Stimulated activated naive CD8-positive, alpha-beta T cell treated with anti-CD3 and anti-CD28 coated beads, Interleukin-15, amount 100 ng/mL, for 72 hours (primary cell): ENCODE results near the gene LTBP2.

Experiments
- ATAC-seq: fragments of 150-1000 bp; cut with Tn5 transposase; 2 replicates; pipeline ENCODE4 v1.10.0; 2021; ENCODE audit warnings: mild to moderate bottlenecking, moderate library complexity
- DNase-seq, 2 donors: peaks; one replicate each; pipeline ENCODE4 v3.0.0; 2021 to 2022
- H3K27ac Mint-ChIP-seq, 2 donors: one replicate each; pipeline ENCODE4 v1.8.0; 2022; ENCODE audit warnings: mild to moderate bottlenecking in 2 of 2, mixed read lengths in 2 of 2, moderate library complexity in 2 of 2
- H3K27me3 Mint-ChIP-seq: one replicate; pipeline ENCODE4 v1.8.0; 2022; ENCODE audit warnings: mixed read lengths
- H3K4me1 Mint-ChIP-seq: one replicate; pipeline ENCODE4 v1.8.0; 2022; ENCODE audit warnings: mild to moderate bottlenecking, mixed read lengths
- H3K4me3 Mint-ChIP-seq, 2 donors: one replicate each; pipeline ENCODE4 v1.8.0; 2022; ENCODE audit warnings: mild to moderate bottlenecking in 2 of 2, mixed read lengths in 2 of 2, moderate library complexity in 1 of 2
- H3K9me3 Mint-ChIP-seq, 2 donors: one replicate each; pipeline ENCODE4 v1.8.0; 2022; ENCODE audit warnings: mixed read lengths in 2 of 2

LTBP2 gene

GRCh38 chr14:74621556-74621955 is 9.5 kb upstream of the LTBP2 start:
- H3K4me3 Mint-ChIP-seq = no peak overlapping the region

GRCh38 chr14:74620923-74621322 is 8.9 kb upstream of the LTBP2 start:
- DNase-seq = no peak
- Mint-ChIP-seq H3K4me3 (no peak overlapping the region), H3K27me3 (peaks cover 5% of the 10 kb centered on the region), H3K27ac (peak overlapping the region in 1 of 2 donors; percentile 63), H3K9me3 (no peaks in the 10 kb centered on the region), H3K4me1 (peaks cover 57% of the 10 kb centered on the region)
- no peak for ATAC-seq

More at GRCh38 chr14:74621556-74621955, 9.5 kb upstream of the LTBP2 start:
- Mint-ChIP-seq H3K27me3 (no peaks in the 10 kb centered on the region), H3K4me1 (peaks cover 53% of the 10 kb centered on the region), H3K27ac (no peak overlapping the region), H3K9me3 (no peaks in the 10 kb centered on the region)
- DNase-seq (no peak), ATAC-seq (no peak)

DNA sequence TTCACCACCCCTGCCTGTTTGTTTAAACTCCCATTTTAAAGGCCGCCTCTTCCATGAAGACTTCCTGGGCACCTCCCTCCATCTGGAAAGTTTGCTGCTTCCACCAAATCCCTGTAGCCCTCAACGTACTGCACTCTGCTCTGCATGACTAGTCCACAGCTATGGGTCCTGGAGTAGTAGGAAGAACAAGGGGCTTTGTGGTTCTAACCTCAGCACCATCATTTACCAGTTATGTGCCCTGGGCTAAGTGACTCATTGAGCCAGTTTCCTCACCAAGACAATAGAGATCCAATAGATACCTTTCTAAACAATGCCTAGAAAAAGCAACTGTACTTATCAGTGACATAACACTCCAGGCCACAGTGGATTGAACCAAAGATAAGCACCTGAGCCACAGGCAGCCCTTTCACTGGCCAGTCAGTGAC is 8.5 kb upstream of the LTBP2 start:
- Mint-ChIP-seq H3K27ac (peak overlapping the region in 1 of 2 donors; percentile 77), H3K4me3 (peak overlapping the region; percentile 58 to 65), H3K27me3 (peaks cover 9% of the 10 kb centered on the region), H3K9me3 (no peaks in the 10 kb centered on the region), H3K4me1 (peaks cover 58% of the 10 kb centered on the region)
- ATAC-seq (peak; percentile 90), DNase-seq (peak; percentile 32 to 83)

- ATAC-seq (no peak), DNase-seq (no peak)
- H3K4me3 Mint-ChIP-seq = peak overlapping the region in 1 of 2 donors; percentile 58
- peaks cover 16% of the 10 kb centered on the region for H3K27me3 Mint-ChIP-seq
- no peaks in the 10 kb centered on the region for H3K9me3 Mint-ChIP-seq
- peaks cover 67% of the 10 kb centered on the region for H3K4me1 Mint-ChIP-seq
- peak overlapping the region in 1 of 2 donors; percentile 16 for H3K27ac Mint-ChIP-seq
Observed at GRCh38 chr14:74619672-74620131, 7.7 kb upstream of the LTBP2 start.

GRCh38 chr14:74618078-74618952 is 6.3 kb upstream of the LTBP2 start:
- ATAC-seq (peak; percentile 86), DNase-seq (peak; percentile 65 to 86)
- peak overlapping the region; percentile 30 to 44 for H3K27ac Mint-ChIP-seq
- peaks cover 30% of the 10 kb centered on the region for H3K27me3 Mint-ChIP-seq
- peak overlapping the region; percentile 56 to 59 for H3K4me3 Mint-ChIP-seq
- H3K9me3 Mint-ChIP-seq = no peaks in the 10 kb centered on the region
- H3K4me1 Mint-ChIP-seq = peaks cover 80% of the 10 kb centered on the region

GRCh38 chr14:74616996-74617700 is 5.1 kb upstream of the LTBP2 start:
- H3K4me1 Mint-ChIP-seq = peaks cover 82% of the 10 kb centered on the region
- H3K27me3 Mint-ChIP-seq = peaks cover 33% of the 10 kb centered on the region
- H3K9me3 Mint-ChIP-seq = no peaks in the 10 kb centered on the region
- H3K4me3 Mint-ChIP-seq = no peak overlapping the region
- DNase-seq (no peak), ATAC-seq (no peak)
- no peak overlapping the region for H3K27ac Mint-ChIP-seq

GRCh38 chr14:74616507-74616906 is 4.5 kb upstream of the LTBP2 start:
- no peak overlapping the region for H3K4me3 Mint-ChIP-seq
- peaks cover 37% of the 10 kb centered on the region for H3K27me3 Mint-ChIP-seq
- no peak for DNase-seq
- no peak overlapping the region for H3K27ac Mint-ChIP-seq
- peaks cover 85% of the 10 kb centered on the region for H3K4me1 Mint-ChIP-seq
- ATAC-seq = no peak
- no peaks in the 10 kb centered on the region for H3K9me3 Mint-ChIP-seq

DNA sequence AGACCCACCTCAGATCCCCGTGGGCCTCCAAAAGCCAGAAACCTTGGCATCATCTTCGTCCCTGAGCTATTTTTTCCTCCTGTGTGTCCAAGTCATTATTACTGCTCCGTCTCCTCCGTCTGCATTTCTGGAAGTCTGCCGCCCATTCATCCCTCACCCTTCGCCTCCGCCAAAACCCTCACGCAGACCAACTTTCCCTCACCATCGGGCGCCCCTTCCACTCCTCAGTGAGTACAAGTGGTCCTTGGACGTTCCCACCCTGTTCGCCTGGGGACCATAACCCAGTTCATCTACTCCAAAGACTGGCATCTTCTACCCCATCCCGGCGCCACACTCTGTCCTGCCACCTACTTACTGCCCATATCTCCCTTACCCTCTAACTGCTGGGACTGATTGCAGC is 3.7 kb upstream of the LTBP2 start:
- H3K4me3 Mint-ChIP-seq = no peak overlapping the region
- no peak for DNase-seq

GRCh38 chr14:74614508-74615495 is 2.8 kb upstream of the LTBP2 start:
- no peak overlapping the region for H3K27ac Mint-ChIP-seq
- H3K27me3 Mint-ChIP-seq = peaks cover 53% of the 10 kb centered on the region
- H3K4me3 Mint-ChIP-seq = no peak overlapping the region
- ATAC-seq (no peak), DNase-seq (no peak)
- H3K4me1 Mint-ChIP-seq = peaks cover 70% of the 10 kb centered on the region
- no peaks in the 10 kb centered on the region for H3K9me3 Mint-ChIP-seq

More for the DNA sequence above, 3.7 kb upstream of the LTBP2 start:
- Mint-ChIP-seq H3K27me3 (peaks cover 44% of the 10 kb centered on the region), H3K27ac (peak overlapping the region in 1 of 2 donors; percentile 43), H3K4me1 (peaks cover 79% of the 10 kb centered on the region), H3K9me3 (no peaks in the 10 kb centered on the region)
- ATAC-seq = no peak

DNA sequence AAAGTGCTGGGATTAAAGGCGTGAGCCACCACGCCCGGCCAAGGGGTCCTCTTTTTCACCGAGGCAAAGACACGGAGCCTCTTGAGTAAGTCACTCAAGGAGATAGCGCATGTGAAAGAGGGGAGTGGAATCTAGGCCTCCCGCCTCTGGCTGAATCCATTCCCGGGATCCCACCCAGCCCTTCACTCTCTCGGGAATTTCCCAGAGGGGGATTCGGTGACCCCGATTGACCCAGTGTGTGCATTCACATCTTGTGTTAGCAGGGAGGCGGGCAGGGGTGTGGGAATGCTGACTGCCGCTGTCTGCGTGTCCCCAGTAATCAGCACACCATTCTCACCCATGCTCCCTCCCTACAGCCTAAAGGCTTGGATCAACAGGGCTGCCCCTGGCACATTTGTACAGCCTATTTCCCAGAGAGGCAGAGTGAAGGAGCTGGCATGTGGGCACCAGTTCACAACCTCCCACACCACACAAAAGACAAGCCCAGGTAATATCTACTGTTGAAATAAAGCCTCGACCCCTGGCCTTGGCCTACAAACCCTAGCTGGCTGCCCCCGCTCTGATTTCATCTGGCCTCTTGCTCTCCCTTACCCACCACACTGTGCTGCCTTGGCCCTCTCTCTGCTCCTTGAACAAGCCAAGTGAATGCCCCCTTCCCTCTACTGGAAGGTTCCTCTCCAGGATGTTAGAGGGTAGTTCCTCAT is 1.3 kb upstream of the LTBP2 start:
- Mint-ChIP-seq H3K4me3 (peak overlapping the region in 1 of 2 donors; percentile 44), H3K9me3 (no peaks in the 10 kb centered on the region), H3K4me1 (peaks cover 67% of the 10 kb centered on the region), H3K27me3 (peaks cover 56% of the 10 kb centered on the region), H3K27ac (peak overlapping the region in 1 of 2 donors; percentile 68)
- no peak for ATAC-seq
- DNase-seq = no peak

DNA sequence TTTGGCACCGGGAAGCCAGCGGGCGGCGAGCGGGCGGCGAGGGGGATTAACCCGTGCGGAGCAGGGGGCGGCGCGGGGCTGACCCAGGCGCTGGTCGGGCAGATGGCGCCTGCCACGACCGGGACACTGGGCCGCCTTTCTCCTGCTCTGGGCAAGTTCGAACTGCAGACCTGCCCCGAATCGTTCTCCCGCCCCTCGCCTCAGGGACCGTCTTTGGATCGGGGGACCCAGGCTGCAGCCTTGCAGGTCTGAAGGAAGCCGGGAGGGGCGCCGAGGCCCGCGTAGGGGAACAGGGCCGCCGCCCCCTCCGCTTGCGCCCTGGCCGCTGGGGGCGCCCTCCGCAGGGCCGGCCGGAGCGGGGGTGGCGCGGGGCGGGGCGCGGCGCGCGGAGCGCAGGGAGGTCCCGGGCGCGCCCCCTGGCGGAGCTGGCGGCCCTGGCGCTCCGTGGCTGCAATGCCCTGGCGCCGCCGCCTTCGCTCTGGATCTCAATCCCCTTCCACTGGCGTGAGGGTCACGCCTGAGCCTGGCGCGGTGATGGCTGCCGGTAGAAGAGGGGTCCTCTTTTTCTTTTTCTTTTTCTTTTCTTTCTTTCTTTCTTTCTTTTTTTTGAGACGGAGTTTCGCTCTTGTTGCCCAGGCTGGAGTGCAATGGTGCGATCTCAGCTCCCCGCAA is 449 bp upstream of the LTBP2 start:
- peaks cover 58% of the 10 kb centered on the region for H3K4me1 Mint-ChIP-seq
- peak; percentile 87 for ATAC-seq

DNA sequence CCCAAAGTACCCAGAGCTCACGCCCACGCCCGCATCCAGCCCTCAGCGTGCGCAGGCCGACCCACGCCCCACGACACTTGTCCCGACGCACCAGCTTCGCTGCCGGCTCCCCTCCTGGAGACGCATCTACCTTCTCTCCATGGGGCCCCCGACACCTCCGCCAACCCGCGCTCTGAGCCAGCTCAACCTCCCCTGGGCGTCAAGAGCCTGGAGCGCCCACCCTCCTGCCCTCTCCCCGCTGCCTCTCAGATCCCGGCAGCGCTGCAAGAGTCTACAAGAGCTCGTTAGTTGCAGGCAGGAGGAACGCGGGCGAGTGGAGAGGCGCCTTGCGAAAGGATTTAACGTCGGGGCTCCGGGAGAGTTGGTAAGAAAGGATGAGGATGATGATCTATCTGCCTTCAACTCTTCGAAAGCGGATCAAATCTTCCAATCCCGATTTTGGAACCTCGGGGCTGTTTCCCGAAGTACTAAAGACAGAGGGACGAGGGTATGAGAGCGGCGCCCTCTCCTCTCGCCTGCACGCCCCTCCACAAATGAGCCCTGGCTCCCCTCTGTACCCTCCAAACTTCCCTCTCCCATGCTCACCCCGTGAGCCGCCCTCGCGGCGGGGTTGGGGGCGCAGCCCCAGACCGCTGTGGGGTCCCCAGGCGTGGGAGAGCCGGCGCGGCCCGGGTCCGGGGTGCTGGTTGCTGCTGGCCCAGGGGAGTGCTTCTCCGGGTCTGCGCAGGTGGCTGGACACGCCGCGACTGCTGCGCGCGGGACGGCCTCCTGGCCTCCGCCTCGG is 979 bp downstream of the LTBP2 start:
- ATAC-seq (no peak), DNase-seq (no peak)
- peak overlapping the region in 1 of 2 donors; percentile 60 for H3K4me3 Mint-ChIP-seq

More for the DNA sequence above, 449 bp upstream of the LTBP2 start:
- DNase-seq = peak; percentile 85 to 93
- no peaks in the 10 kb centered on the region for H3K9me3 Mint-ChIP-seq
- peaks cover 56% of the 10 kb centered on the region for H3K27me3 Mint-ChIP-seq
- no peak overlapping the region for H3K27ac Mint-ChIP-seq
- H3K4me3 Mint-ChIP-seq = peak overlapping the region; percentile 81 to 90

GRCh38 chr14:74610199-74610865 is 1.7 kb downstream of the LTBP2 start:
- Mint-ChIP-seq H3K27me3 (peaks cover 45% of the 10 kb centered on the region), H3K27ac (no peak overlapping the region), H3K4me1 (peaks cover 37% of the 10 kb centered on the region), H3K4me3 (no peak overlapping the region), H3K9me3 (no peaks in the 10 kb centered on the region)
- DNase-seq (no peak), ATAC-seq (no peak)

More for the DNA sequence above, 979 bp downstream of the LTBP2 start:
- Mint-ChIP-seq H3K27me3 (peaks cover 52% of the 10 kb centered on the region), H3K4me1 (peaks cover 44% of the 10 kb centered on the region), H3K9me3 (no peaks in the 10 kb centered on the region), H3K27ac (no peak overlapping the region)
